Activated naive CD4-positive, alpha-beta T cell treated with anti-CD3 and anti-CD28 coated beads, Interleukin-2, amount 50 U/mL, for 16 hours (primary cell): ENCODE data around the gene GOLGA8S.
"Not testable (repeated sequence)": the region's sequence is repeated elsewhere in the genome, so short reads cannot be mapped to it uniquely, and the experiment has no call there.

Experiments used
- DNase-seq: peaks from one replicate; pipeline ENCODE4 v3.0.0-alpha.2; 2020

GOLGA8S gene, protein sequence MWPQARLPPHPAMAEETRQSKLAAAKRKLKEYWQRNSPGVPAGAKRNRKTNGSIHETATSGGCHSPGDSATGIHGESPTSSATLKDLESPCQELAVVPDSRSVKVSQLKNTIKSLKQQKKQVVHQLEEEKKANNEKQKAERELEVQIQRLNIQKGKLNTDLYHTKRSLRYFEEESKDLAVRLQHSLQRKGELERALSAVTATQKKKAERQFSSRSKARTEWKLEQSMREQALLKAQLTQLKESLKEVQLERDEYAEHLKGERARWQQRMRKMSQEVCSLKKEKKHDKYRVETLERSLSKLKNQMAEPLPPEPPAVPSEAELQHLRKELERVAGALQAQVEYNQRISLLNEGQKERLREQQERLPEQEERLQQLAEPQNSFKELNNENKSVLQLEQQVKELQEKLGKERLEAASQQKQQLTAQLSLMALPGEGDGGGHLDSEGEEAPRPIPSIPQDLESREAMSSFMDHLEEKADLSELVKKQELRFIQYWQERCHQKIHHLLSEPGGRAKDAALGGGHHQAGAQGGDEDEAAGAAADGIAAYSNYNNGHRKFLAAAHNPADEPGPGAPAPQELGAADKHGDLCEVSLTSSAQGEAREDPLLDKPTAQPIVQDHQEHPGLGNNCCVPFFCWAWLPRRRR

GRCh38 chr15:23354448-23354847 lies at the start of gene GOLGA8S:
Gene GOLGA8S, plus strand, starts transcription at chr15:23354748. Its CDS starts 62 bp downstream, at chr15:23354810.
- not testable (repeated sequence) for DNase-seq

DNA sequence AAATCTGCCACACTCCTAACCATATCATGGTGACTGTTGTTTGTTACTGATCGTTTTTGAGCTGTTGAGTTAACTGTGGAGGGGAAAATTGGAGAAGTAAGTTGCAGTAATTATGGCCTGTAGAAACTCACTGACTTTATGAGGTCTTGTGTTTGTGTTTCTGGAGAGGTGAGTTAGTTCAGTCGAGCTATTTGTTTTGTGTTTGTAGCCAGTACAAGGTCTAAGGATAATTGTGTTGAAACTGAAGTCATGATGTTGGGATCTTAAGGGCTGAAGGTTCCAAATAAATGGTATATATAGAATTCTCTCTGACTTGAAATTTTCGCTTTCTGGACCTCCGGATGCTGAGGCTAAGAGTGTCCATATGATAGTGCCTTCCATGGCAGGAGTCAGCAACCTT lies 49.7 kb upstream of the GOLGA8S start:
- not testable (repeated sequence) for DNase-seq

DNA sequence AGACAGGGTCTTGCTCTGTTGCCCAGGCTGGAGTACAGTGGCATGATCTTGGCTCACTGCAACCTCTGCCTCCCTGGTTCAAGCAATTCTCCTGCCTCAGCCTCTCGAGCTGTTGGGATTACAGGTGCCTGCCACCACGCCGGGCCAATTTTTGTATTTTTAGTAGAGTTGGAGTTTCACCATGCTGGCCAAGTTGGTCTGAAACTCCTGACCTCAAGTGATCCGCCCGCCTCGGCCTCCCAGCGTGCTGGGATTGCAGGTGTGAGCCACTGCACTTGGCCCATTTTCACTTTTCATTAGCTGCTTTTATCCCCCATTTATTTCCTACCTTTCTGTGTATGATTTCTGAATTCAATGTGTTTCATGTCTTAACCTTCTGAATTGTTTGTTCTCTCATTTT lies 48.6 kb upstream of the GOLGA8S start:
- DNase-seq = not testable (repeated sequence)

- not testable (repeated sequence) for DNase-seq
Measured at GRCh38 chr15:23311233-23311632, 43.3 kb upstream of the GOLGA8S start.

GRCh38 chr15:23334096-23334495 lies 20.5 kb upstream of the GOLGA8S start, which contains the start of gene GOLGA6L26:
Gene GOLGA6L26, minus strand, starts transcription at chr15:23334196. Its CDS starts 61 bp downstream, at chr15:23334135.
- not testable (repeated sequence) for DNase-seq

DNA sequence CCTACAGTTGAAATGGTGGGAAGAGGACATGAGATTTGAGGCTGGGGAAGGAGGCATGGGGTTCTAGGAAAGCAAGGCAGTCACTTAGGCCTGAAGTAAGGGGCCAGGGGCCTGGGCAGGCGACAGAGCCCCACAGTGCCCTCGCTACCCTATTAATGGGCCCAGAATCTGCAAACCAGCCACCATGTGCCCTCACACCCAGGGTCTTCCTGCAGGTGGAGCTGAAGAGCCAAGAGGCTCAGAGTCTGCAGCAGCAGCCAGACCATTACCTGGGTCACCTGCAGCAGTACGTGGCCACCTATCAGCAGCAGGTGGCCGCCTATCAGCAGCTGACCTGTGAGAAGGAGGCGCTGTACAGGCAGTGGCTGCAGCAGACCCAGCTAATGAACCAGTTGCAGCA lies 8.1 kb downstream of the GOLGA8S start:
- DNase-seq = not testable (repeated sequence)

GRCh38 chr15:23364261-23364660 lies 9.7 kb downstream of the GOLGA8S start:
- DNase-seq = not testable (repeated sequence)

- no peak for DNase-seq
Measured at GRCh38 chr15:23370578-23370977, 16.0 kb downstream of the GOLGA8S start.

DNA sequence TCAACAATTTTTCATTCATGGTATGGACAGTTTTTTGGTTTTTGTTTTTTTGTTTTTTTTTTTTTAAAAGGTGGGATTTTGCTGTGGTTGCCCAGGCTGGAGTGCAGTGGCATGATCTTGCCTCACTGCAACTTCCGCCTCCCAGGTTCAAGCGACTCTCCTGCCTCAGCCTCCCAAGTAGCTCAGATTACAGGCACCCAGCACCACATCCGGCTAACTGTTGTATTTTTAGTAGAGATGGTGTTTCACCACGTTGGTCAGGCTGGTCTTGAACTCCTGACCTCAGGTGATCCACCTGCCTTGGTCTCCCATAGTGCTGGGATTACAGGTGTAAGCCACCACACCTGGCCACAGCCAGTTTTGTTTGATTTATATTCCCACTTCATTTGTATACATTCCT lies 16.6 kb downstream of the GOLGA8S start:
- not testable (repeated sequence) for DNase-seq

DNA sequence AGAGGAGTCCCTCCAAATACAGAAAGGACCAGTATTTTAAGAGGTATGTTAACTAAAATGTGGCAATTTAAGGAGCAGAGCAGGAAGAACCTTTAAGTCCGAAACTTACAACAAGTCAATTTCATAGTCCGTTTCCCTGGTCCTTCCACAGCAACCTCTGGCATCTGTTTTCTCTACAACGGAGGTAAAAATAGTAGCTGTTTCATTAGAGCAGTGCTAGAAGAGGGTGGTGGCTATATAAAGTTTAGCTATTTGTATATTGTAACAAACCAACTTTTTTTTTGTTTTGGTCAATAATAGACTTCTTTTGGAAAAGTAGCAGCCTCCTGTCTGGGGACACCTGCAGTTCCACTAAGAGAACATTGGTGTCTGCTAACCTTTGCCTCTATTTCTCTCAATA lies 17.3 kb downstream of the GOLGA8S start:
- not testable (repeated sequence) for DNase-seq

DNA sequence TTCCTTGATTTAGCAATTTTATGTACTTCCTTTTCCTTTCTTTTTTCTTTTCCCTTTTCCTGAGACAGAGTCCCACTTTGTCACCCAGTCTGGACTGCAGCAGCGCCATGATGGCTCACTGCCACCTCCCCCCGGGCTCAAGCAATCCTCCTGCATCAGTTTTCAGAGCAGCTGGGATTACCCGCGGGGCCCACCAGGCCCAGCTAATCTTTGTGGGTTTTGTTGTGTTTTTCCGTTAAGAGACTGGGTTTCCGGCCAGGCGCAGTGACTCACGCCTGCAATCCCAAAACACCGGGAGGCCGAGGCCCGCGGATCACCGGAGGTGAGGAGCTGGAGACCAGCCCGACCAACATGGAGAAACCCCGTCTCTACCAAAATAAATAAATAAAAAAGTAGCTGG lies 17.7 kb downstream of the GOLGA8S start:
- DNase-seq = no peak

GRCh38 chr15:23372891-23373600 lies 18.5 kb downstream of the GOLGA8S start:
- DNase-seq = not testable (repeated sequence)

GRCh38 chr15:23374226-23374625 lies 19.7 kb downstream of the GOLGA8S start:
- DNase-seq = not testable (repeated sequence)

- not testable (repeated sequence) for DNase-seq
Measured at GRCh38 chr15:23378946-23379345, 24.4 kb downstream of the GOLGA8S start.

- DNase-seq = not testable (repeated sequence)
Measured at GRCh38 chr15:23380700-23381099, 26.2 kb downstream of the GOLGA8S start.

DNA sequence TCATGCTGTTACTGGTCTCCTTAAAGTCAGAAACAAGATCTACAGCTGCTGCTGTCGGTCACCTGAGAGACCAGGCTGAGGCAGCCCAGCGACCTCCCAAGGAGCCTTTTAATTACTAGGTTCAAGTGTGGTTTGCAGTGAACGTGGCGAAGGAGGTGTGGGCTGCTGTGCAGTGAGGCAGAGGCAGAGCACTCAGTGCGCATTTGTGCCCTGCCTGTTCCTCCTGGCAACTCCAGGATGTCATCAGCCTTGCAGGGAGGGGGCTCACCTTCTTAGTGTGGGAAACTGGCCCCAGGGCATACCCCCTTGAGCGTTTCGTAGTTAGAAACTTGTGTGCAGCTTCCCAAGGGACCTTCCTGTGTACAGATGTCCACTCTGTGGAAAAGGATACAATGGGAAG lies 26.6 kb downstream of the GOLGA8S start:
- DNase-seq = not testable (repeated sequence)

DNA sequence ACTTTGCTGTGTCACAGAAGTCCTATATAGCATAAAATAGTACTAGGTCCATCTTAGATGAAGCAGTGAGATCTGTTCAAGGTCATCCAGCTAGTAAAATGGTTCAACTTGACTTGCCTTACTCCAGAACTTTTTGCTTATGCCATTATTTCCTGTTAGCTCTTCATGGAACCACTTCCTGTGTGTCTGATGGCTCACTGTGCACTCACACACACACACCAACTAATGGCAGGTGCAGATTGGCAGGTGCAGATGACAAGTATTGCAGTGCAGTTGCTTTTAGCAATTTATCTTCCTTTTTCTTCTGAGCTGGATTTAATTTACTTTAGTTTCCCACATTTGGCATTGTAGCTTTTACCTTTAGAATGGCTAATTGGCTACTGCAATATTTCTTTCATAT lies 29.8 kb downstream of the GOLGA8S start:
- DNase-seq = no peak

GRCh38 chr15:23385886-23386430 lies 31.4 kb downstream of the GOLGA8S start:
- no peak for DNase-seq

GRCh38 chr15:23387621-23388190 lies 33.2 kb downstream of the GOLGA8S start:
- DNase-seq = no peak

- DNase-seq = no peak
Measured at GRCh38 chr15:23395030-23395692, 40.6 kb downstream of the GOLGA8S start.

- DNase-seq = no peak
Measured at GRCh38 chr15:23395832-23396231, 41.3 kb downstream of the GOLGA8S start.

- no peak for DNase-seq
Measured at GRCh38 chr15:23397779-23398178, 43.2 kb downstream of the GOLGA8S start.
